DND-41 (cell line): Measurements from ENCODE around the gene IL2RA.

Experiments used
- ATAC-seq: fragments of 200-7000 bp; cut with Tn5 transposase; 3 replicates; pipeline ENCODE4 v1.9.1; 2021; ENCODE audit warnings: low read depth; ENCODE audit not compliant: insufficient read depth
- DNase-seq: peaks from one replicate; pipeline ENCODE4 v3.0.0-alpha.2; 2020
- H2AFZ ChIP-seq: 2 replicates; pipeline ENCODE4 v1.6.0; 2012; ENCODE audit warnings: low read depth, low read length
- H3K27ac ChIP-seq: 2 replicates; pipeline ENCODE4 v1.5.1; 2012; ENCODE audit warnings: low read length, inconsistent platforms
- H3K27me3 ChIP-seq: fragments of 200-600 bp; sonication (generic); 2 replicates; pipeline ENCODE4 v1.6.0; 2012; ENCODE audit warnings: low read length, mild to moderate bottlenecking, inconsistent platforms; ENCODE audit not compliant: insufficient read depth, poor library complexity
- H3K36me3 ChIP-seq: 2 replicates; pipeline ENCODE4 v1.5.1; 2012; ENCODE audit warnings: low read length, inconsistent platforms; ENCODE audit not compliant: insufficient read depth
- H3K4me1 ChIP-seq: 2 replicates; pipeline ENCODE4 v1.5.1; 2012; ENCODE audit warnings: mild to moderate bottlenecking, low read length; ENCODE audit not compliant: insufficient read depth
- H3K4me2 ChIP-seq: 2 replicates; pipeline ENCODE4 v1.6.0; 2012; ENCODE audit warnings: mild to moderate bottlenecking, moderate library complexity, low read length, inconsistent platforms; ENCODE audit not compliant: insufficient read depth
- H3K4me3 ChIP-seq, 2 experiments: fragments of 200-600 bp in 1 of 2; shearing (Covaris generic) in 1 of 2; 2 replicates each; pipeline ENCODE4 v1.5.1; 2012 to 2016; ENCODE audit warnings: inconsistent platforms in 2 of 2, low read length in 2 of 2, mild to moderate bottlenecking in 2 of 2, low read depth in 1 of 2, moderate library complexity in 1 of 2
- H3K79me2 ChIP-seq: 2 replicates; pipeline ENCODE4 v1.6.0; 2012; ENCODE audit warnings: low read length, inconsistent platforms; ENCODE audit not compliant: insufficient read depth
- H3K9ac ChIP-seq: 2 replicates; pipeline ENCODE4 v1.6.0; 2012; ENCODE audit warnings: low read depth, mild to moderate bottlenecking, inconsistent platforms, low read length, moderate library complexity
- H3K9me3 ChIP-seq: 2 replicates; pipeline ENCODE4 v1.5.1; 2012; ENCODE audit warnings: low read length, moderate library complexity, mild to moderate bottlenecking, inconsistent platforms; ENCODE audit not compliant: insufficient read depth, severe bottlenecking
- H4K20me1 ChIP-seq: 2 replicates; pipeline ENCODE4 v1.6.0; 2012; ENCODE audit warnings: low read length; ENCODE audit not compliant: insufficient read depth
- EZH2 ChIP-seq: IDR thresholded peaks from 3 replicates; pipeline ENCODE4 v1.6.1; 2012; ENCODE audit warnings: borderline replicate concordance, low read depth, mild to moderate bottlenecking, moderate library complexity, low read length, inconsistent platforms; ENCODE audit not compliant: severe bottlenecking
- TF ChIP-seq, protein P1 (sequence below): IDR thresholded peaks from 2 replicates; pipeline ENCODE4 v1.5.1; 2012; ENCODE audit warnings: borderline replicate concordance, low read length, moderate library complexity, mild to moderate bottlenecking; ENCODE audit not compliant: poor library complexity, severe bottlenecking; ENCODE audit errors: extremely low read depth

The IL2RA gene

DNA sequence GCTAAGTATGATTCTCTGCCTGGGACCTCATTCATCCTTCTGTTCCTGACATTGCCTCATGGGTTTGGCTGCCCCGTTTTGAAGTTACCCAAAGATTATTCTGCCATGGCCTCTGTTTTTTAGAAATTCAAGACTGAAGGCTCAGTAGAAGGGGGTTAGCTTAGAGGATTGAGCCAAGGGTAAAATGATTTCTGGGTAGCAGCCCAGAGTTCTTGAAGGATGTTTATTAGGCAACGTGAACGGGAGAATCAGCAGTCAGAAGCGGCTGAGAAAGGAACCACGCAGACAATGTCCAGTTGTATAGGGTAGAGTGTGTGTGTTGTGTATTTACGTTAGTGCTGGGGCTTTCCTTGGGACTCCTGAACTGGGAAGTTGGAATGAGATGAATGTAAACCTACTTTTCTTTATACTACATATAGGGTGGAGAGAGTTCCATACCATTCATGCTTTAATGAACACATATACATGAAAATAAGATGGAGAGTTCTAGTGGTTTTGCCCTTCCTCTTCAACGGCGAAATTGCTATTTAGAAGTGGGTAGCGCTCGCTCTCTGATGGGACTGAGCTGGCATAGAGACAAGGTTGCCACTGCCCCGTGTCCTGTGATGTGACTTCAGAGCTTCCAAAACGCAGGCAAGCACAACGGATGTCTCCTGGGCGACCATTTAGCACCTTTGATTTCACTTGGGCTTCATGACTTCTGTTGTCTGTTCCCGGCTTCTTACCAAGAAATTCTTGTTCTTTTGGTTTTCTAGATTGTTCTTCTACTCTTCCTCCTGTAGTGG lies 49.9 kb downstream of the IL2RA start:
- no peak overlapping the region for H3K4me3 ChIP-seq
- no peaks in the 10 kb centered on the region for H4K20me1 ChIP-seq
- H3K27ac ChIP-seq = no peak overlapping the region
- DNase-seq = no peak
- no peaks in the 10 kb centered on the region for H3K4me1 ChIP-seq
- no peak overlapping the region for H3K9ac ChIP-seq
- H3K27me3 ChIP-seq = no peaks in the 10 kb centered on the region
- H3K9me3 ChIP-seq = peaks cover 4% of the 10 kb centered on the region
- H3K36me3 ChIP-seq = no peaks in the 10 kb centered on the region
- H2AFZ ChIP-seq = no peak overlapping the region
- no peak overlapping the region for H3K4me2 ChIP-seq
- H3K79me2 ChIP-seq = no peaks in the 10 kb centered on the region
- TF ChIP-seq, protein P1, sequence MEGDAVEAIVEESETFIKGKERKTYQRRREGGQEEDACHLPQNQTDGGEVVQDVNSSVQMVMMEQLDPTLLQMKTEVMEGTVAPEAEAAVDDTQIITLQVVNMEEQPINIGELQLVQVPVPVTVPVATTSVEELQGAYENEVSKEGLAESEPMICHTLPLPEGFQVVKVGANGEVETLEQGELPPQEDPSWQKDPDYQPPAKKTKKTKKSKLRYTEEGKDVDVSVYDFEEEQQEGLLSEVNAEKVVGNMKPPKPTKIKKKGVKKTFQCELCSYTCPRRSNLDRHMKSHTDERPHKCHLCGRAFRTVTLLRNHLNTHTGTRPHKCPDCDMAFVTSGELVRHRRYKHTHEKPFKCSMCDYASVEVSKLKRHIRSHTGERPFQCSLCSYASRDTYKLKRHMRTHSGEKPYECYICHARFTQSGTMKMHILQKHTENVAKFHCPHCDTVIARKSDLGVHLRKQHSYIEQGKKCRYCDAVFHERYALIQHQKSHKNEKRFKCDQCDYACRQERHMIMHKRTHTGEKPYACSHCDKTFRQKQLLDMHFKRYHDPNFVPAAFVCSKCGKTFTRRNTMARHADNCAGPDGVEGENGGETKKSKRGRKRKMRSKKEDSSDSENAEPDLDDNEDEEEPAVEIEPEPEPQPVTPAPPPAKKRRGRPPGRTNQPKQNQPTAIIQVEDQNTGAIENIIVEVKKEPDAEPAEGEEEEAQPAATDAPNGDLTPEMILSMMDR = no peak
- TF ChIP-seq EZH2 = no peak
- no peak for ATAC-seq

DNA sequence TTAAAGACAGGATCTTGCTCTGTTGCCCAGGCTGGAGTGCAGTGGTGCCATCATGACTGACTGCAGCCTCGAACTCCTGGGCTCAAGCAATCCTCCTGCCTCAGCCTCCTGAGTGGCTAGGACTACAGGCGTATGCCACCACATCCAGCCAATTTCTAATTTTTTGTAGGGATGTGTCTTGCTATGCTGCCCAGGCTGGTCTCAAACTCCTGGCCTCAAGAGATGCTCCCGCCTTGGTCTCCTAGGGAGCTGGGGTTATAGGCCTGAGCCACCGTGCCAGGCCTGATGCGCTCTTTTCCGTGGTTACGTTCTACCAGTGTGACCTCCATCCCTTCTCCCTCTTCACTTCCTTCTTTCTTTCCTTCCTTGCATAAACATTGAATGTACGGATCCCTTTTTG lies 50.6 kb downstream of the IL2RA start:
- Histone ChIP-seq H3K4me2 (no peak overlapping the region), H3K36me3 (no peaks in the 10 kb centered on the region), H4K20me1 (no peaks in the 10 kb centered on the region), H3K9me3 (peaks cover 5% of the 10 kb centered on the region), H3K4me1 (no peaks in the 10 kb centered on the region), H3K79me2 (no peaks in the 10 kb centered on the region), H2AFZ (no peak overlapping the region), H3K27ac (no peak overlapping the region), H3K9ac (no peak overlapping the region), H3K27me3 (no peaks in the 10 kb centered on the region), H3K4me3 (no peak overlapping the region)
- TF ChIP-seq, protein P1 = no peak
- TF ChIP-seq EZH2 = no peak
- ATAC-seq (no peak), DNase-seq (no peak)

DNA sequence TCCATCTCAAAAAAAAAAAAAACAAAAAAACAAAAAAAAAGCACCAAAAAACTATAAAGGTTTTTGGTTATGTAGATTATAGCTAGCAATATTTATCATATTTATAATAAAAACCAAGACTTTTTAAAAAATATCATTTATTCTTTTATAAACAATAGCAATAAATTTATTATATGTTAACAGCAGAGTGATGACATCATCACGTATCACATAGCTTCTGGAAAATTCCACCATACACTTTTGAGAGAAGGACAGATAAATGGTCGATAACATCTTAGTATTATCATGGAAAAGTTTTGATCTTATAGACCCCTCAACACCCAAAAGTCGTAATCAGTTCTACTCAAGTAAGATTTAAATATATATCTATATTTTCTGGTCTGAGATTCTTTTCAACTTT lies 51.6 kb downstream of the IL2RA start:
- TF ChIP-seq, protein P1 = no peak
- TF ChIP-seq EZH2 = no peak
- no peaks in the 10 kb centered on the region for H4K20me1 ChIP-seq
- no peaks in the 10 kb centered on the region for H3K4me1 ChIP-seq
- ATAC-seq (no peak), DNase-seq (no peak)
- no peaks in the 10 kb centered on the region for H3K27me3 ChIP-seq
- no peaks in the 10 kb centered on the region for H3K36me3 ChIP-seq
- no peak overlapping the region for H3K4me3 ChIP-seq
- H3K79me2 ChIP-seq = no peaks in the 10 kb centered on the region
- H3K9ac ChIP-seq = no peak overlapping the region
- no peak overlapping the region for H3K4me2 ChIP-seq
- H2AFZ ChIP-seq = no peak overlapping the region
- no peak overlapping the region for H3K27ac ChIP-seq
- H3K9me3 ChIP-seq = peaks cover 5% of the 10 kb centered on the region
